ENCODE measurements around the gene LRP4.

DNA sequence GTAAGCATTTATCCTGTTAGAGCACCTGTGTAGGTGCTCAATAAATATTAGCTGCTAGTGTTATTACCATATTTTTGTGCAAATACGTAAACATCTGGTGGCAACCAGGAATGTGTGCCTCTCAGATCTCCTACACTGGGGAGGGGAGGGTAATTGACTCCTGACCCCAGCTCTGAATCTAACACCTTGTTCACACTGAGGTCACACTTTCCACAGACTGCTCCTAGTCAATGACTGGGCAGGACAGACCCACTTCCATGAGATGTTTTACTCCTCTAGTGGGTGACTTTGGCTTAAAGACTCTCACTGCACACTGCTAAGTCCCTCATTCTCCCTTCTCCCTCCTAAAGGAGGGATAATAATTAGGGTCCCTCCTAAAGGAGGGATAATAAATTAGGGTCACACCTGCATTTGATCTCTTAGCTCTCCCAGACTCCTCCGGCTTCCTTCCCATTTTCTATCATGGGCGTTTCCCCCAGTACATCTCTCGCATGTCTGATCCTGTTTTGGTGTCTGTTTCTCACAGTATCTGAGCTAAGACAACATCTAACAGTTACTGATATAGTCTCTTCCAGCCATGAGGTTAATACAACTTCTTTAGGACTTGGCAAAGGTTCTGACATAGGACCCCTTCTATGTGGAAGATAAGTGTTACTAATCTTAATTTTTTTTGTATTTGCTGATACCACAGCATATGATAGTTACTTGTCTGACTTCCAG lies 26.2 kb upstream of the LRP4 start:
- no peak for TF ChIP-seq CTCF (IDR thresholded peaks at IDR 0.05)
- TF ChIP-seq POLR2A (IDR thresholded peaks at IDR 0.05) = no peak

All from body of pancreas (tissue), 4 donors.